GM10248 (cell line): ENCODE results near the gene PTPRN2.

Experiments used
- CTCF ChIA-PET: fragments of 300-600 bp; sonication (Branson Sonifier 250); formaldehyde crosslinking; extraction: SDS; loops from one replicate; lab custom pipeline; 2021; ENCODE audit warnings: antibody characterized with exemption; lab: Yijun Ruan, JAX
- POLR2A ChIA-PET: fragments of 350-650 bp; sonication (Branson Sonifier 250); formaldehyde crosslinking; extraction: SDS; loops from one replicate; lab custom pipeline; 2020; ENCODE audit warnings: antibody characterized with exemption; lab: Yijun Ruan, JAX
- DNase-seq: peaks from one replicate; pipeline ENCODE4 v3.0.0; 2012; ENCODE audit errors: extremely low spot score
- CTCF ChIP-seq: IDR thresholded peaks from 2 replicates; pipeline ENCODE4 v1.5.1; 2012; ENCODE audit warnings: mild to moderate bottlenecking, low read depth; ENCODE audit errors: extremely low read depth, missing control alignments, control extremely low read depth

Gene PTPRN2

GRCh38 chr7:157827045-157827862 lies 760.4 kb downstream of the PTPRN2 start:
- DNase-seq, result no peak
- ChIA-PET CTCF (no interaction called here), POLR2A (no interaction called here)
- TF ChIP-seq CTCF, result no peak

- DNase-seq, result no peak
- TF ChIP-seq CTCF, result no peak
- ChIA-PET CTCF (no interaction called here), POLR2A (no interaction called here)
Measured at GRCh38 chr7:157826566-157826965, 761.1 kb downstream of the PTPRN2 start.

- no peak for DNase-seq
- POLR2A ChIA-PET, result no interaction called here
- TF ChIP-seq CTCF, result no peak
- CTCF ChIA-PET, result no interaction called here
Measured at GRCh38 chr7:157825325-157825724, 762.3 kb downstream of the PTPRN2 start.

- DNase-seq, result no peak
- ChIA-PET CTCF (no interaction called here), POLR2A (no interaction called here)
- TF ChIP-seq CTCF, result no peak
Measured at GRCh38 chr7:157824819-157825121, 762.9 kb downstream of the PTPRN2 start.

- DNase-seq, result no peak
- ChIA-PET POLR2A (no interaction called here), CTCF (no interaction called here)
- no peak for TF ChIP-seq CTCF
Measured at GRCh38 chr7:157824011-157824818, 763.4 kb downstream of the PTPRN2 start.

- DNase-seq, result no peak
- ChIA-PET CTCF (no interaction called here), POLR2A (no interaction called here)
- no peak for TF ChIP-seq CTCF
Measured at GRCh38 chr7:157822688-157823031, 765.0 kb downstream of the PTPRN2 start.
